HG02763 (cell line): ENCODE results near the gene ALDH8A1.
A peak's percentile ranks its signal among the peaks of the same experiment; 100 is the strongest.

Experiments
- ATAC-seq: cut with Tn5 transposase; IDR thresholded peaks from one replicate; pipeline ENCODE4 v1.9.1; 2021; ENCODE audit warnings: mild to moderate bottlenecking, moderate library complexity; ENCODE audit not compliant: unreplicated experiment

Gene ALDH8A1

DNA sequence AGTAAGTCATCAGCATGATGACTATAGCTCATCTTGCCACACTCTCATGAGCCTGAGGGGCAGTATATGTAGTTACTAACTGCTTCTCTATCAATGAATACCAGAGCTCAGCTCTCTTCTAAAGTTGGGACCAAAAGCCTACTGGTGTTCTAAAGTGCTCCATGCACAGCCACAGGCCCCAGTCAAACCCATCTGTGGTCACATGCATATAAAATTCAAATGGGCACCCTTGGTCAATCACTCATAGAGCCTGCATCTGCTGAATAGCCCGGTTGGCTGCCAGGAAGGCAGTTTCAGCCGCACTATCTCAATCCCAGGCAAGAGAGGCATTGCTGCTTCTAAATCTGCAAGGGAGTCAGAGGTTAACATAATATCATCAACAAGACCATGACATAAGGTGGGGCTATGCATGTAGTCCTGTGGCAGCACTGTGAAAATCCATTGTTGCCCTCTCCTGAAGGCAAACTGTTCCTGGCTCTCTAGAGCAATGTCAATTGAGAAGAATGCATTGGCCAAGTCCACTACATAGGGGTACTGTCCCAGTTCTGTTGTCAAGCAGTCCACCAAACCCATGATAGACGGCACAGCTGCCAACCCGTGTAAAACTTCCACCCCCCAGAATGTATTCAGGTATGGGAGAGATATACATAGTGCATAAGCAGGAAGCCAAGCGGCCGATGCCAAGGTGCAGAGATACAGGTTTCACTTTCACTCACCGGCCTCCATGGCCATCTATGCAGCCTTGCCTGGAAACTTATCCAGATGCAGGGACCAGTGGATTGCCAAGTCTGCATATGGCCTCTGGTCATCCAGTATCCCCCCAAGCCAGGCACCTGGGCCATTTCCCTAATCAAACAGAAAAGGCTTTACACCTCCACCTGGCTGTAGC is 76.2 kb downstream of the ALDH8A1 start:
- ATAC-seq = no peak

DNA sequence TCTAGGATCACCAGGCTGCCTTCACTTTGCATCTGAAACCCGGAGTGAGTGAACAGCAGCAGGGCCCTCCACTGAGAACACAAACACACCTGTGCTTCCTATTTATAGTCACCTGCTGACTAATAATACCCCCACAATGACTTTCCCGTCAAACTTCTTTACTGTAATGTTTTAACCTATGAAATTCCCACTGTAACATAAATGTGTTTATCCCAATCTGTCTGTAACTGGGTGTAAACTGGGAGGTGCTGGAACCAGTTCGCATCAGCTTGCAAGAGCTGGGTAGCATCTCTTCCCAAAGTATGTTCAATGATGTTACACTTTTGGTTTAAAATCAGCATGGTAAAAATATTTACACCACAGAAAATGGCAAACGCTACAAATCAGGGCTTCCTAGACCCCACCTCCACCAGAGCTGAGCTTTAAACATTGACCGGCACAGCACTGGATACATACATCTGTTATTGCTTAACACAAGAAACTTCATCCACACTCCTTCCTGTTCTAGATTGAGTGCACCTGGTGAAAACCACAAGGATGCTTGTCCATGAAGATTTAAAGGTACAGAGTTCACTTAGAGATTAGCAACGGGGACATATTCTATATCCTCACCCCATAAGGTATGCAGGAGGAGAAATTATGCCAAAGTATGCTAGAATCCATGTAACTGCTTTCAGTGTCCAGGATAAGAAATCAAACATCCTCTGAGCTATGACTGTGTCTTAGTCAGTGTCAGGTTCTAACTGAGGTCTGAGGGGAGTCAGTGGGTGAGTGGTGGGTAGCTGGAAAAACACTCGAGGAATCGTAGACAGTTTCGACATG is 79.0 kb downstream of the ALDH8A1 start:
- ATAC-seq = peak; percentile 81

DNA sequence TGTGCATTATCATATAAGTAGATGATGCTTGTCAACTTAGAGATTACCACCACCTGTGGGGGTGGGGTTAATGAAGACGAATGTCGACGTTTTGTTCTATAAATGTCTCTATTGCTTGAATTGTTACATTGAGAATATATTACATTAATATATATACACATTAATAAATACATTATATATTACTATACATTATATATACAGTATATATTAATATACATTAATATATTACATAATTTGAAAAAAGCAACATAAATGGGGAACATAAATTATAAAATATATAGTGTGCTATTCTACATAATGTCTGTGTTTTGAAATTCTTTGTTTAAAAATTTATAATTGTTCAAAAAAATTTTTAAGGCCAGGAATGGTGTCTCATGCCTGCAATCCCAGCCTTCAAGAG is 81.1 kb downstream of the ALDH8A1 start:
- no peak for ATAC-seq
